ENCODE results near the gene ARGFX. TPM values are rescaled to one million over a fixed set of nuclear protein-coding genes. Genes with fewer than 3 reads are reported as not detected.

The ARGFX gene
- total and polyA plus RNA-seq, 10 of the 15 experiments (the other 5 are each of a cell fraction or from before 2014, with no cell fraction given), result not detected

GRCh38 chr3:121545574-121546455 is 21.9 kb upstream of the ARGFX start, which contains the start of gene POLQ:
Gene POLQ, minus strand, starts transcription at chr3:121545988. Its CDS starts 111 bp downstream, at chr3:121545877.
- H3K4me2 ChIP-seq (ENCODE audit: control insufficient read depth, insufficient read depth), result peak within 1 kb of the TSS; percentile 93
- no peaks in the 10 kb centered on the region for H4K20me1 ChIP-seq (ENCODE audit: control insufficient read depth, insufficient read depth)
- H3K9ac ChIP-seq (ENCODE audit: control insufficient read depth, insufficient read depth, low read length), result peak within 1 kb of the TSS; percentile 86
- WGBS (ENCODE audit: insufficient coverage, insufficient replicate concordance, low lambda C conversion rate, missing lambda C conversion rate), result 1% methylated on average over 42 of the region's 42 CpGs
- peak within 1 kb of the TSS; percentile 93 for H2AFZ ChIP-seq (ENCODE audit: control insufficient read depth, low read depth, low read length)
- intact Hi-C loops (cut with micrococcal nuclease; ENCODE audit: unreplicated experiment), result loop anchor here (1.0 to 10.0 kb wide), 11 partner anchors 109 to 1133 kb away; partner anchors contain the start of genes EAF2, FAM162A, GOLGB1 and IQCB1
- H3K9me3 ChIP-seq (replicated peaks; ENCODE audit: control insufficient read depth, insufficient read depth, low read length), result no peaks in the 10 kb centered on the region; the same call in 2 of the 3 replicates
- H3K27me3 ChIP-seq (replicated peaks in 1 of 2; ENCODE audit: control insufficient read depth in 2 of 2, insufficient read depth in 2 of 2, low read length in 1 of 2), result no peaks in the 10 kb centered on the region
- ChIA-PET RAD21 (ENCODE audit: unreplicated experiment) (interaction anchor here (0.6 to 5.7 kb wide), 22 partner anchors 108 to 1973 kb away, joined by 3 to 66 read pairs (median 4); partner anchors contain the start of genes FAM162A, GOLGB1 and HCLS1), SMC1A (ENCODE audit: uncharacterized antibody, unreplicated experiment) (interaction anchor here (0.6 to 4.8 kb wide), 32 partner anchors 9 to 1536 kb away, joined by 3 to 47 read pairs (median 4); partner anchors contain the start of genes HCLS1, MIX23 and WDR5B), POLR2A (interaction anchor here (0.6 to 2.8 kb wide), 6 partner anchors 115 to 869 kb away, joined by 3 to 7 read pairs (median 3); partner anchors contain the start of gene HCLS1), CTCF (interaction anchor here (0.7 to 3.9 kb wide), 24 partner anchors 77 to 1753 kb away, joined by 3 to 45 read pairs (median 5); partner anchors contain the start of gene HCLS1)
- BruUV-seq (replicated peaks), result TSS peak; percentile 96
- H3K4me3 ChIP-seq, result peak within 1 kb of the TSS; percentile 76
- peaks cover 40% of the 10 kb centered on the region for H3K79me2 ChIP-seq (ENCODE audit: control insufficient read depth, insufficient read depth, low read length)
- in situ Hi-C loops (cut with MboI), result loop anchor here (5.0 to 10.0 kb wide), 6 partner anchors 451 to 1131 kb away; no protein-coding TSS in a partner anchor
- H3K27ac ChIP-seq (ENCODE audit: control insufficient read depth, insufficient read depth), result peak within 1 kb of the TSS; percentile 84
- peaks cover 0 to 4% of the 10 kb centered on the region in 2 experiments; a peak in 1 of 4 replicates for H3K36me3 ChIP-seq (ENCODE audit: control insufficient read depth in 2 of 2, insufficient read depth in 2 of 2, low read length in 1 of 2)
- peaks cover 16% of the 10 kb centered on the region for H3K4me1 ChIP-seq (ENCODE audit: control insufficient read depth, insufficient read depth, low read length)
- ATAC-seq (peak; percentile 82), DNase-seq (ENCODE audit: low read depth, low spot score) (peak; percentile 77), FAIRE-seq (peak; percentile 79)
- TF ChIP-seq CTCF (IDR thresholded peaks at IDR 0.05 in 2 of 3, conservative IDR thresholded peaks at IDR 0.05 in 1 of 3; ENCODE audit: control insufficient read depth in 2 of 3, extremely low read depth in 1 of 3, insufficient read depth in 1 of 3, low read depth in 3 of 3, low read length in 3 of 3) (no peak), SREBF1 (IDR thresholded peaks at IDR 0.05; ENCODE audit: low read length) (no peak), TAF1 (IDR thresholded peaks at IDR 0.05; ENCODE audit: borderline replicate concordance, low read depth, low read length) (peak; percentile 76), BACH1 (IDR thresholded peaks at IDR 0.05; ENCODE audit: borderline replicate concordance) (no peak), ZBED1 (IDR thresholded peaks at IDR 0.05; ENCODE audit: borderline replicate concordance) (no peak), SPI1 (IDR thresholded peaks at IDR 0.05; ENCODE audit: borderline replicate concordance, insufficient read depth, low read depth, low read length) (peak; percentile 16; the same call in 1 of the 2 replicates), MTA2 (IDR thresholded peaks at IDR 0.05; ENCODE audit: low read depth) (peak; percentile 28; the same call in 1 of the 2 replicates), BRCA1 (IDR thresholded peaks at IDR 0.05; ENCODE audit: low read depth, low read length) (no peak), SUZ12 (IDR thresholded peaks at IDR 0.05; ENCODE audit: unreplicated experiment) (no peak), ASH2L (IDR thresholded peaks at IDR 0.05; ENCODE audit: borderline replicate concordance, low read depth) (no peak), ETV6 (conservative IDR thresholded peaks at IDR 0.05 in 1 of 2, IDR thresholded peaks at IDR 0.05 in 1 of 2; ENCODE audit: borderline replicate concordance in 1 of 2, low read depth in 1 of 2) (no peak), NFYA (IDR thresholded peaks at IDR 0.05; ENCODE audit: borderline replicate concordance, low read depth, low read length) (no peak), KDM1A (IDR thresholded peaks at IDR 0.05; ENCODE audit: borderline replicate concordance) (no peak)
- TF ChIP-seq, protein P1, sequence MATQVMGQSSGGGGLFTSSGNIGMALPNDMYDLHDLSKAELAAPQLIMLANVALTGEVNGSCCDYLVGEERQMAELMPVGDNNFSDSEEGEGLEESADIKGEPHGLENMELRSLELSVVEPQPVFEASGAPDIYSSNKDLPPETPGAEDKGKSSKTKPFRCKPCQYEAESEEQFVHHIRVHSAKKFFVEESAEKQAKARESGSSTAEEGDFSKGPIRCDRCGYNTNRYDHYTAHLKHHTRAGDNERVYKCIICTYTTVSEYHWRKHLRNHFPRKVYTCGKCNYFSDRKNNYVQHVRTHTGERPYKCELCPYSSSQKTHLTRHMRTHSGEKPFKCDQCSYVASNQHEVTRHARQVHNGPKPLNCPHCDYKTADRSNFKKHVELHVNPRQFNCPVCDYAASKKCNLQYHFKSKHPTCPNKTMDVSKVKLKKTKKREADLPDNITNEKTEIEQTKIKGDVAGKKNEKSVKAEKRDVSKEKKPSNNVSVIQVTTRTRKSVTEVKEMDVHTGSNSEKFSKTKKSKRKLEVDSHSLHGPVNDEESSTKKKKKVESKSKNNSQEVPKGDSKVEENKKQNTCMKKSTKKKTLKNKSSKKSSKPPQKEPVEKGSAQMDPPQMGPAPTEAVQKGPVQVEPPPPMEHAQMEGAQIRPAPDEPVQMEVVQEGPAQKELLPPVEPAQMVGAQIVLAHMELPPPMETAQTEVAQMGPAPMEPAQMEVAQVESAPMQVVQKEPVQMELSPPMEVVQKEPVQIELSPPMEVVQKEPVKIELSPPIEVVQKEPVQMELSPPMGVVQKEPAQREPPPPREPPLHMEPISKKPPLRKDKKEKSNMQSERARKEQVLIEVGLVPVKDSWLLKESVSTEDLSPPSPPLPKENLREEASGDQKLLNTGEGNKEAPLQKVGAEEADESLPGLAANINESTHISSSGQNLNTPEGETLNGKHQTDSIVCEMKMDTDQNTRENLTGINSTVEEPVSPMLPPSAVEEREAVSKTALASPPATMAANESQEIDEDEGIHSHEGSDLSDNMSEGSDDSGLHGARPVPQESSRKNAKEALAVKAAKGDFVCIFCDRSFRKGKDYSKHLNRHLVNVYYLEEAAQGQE (IDR thresholded peaks at IDR 0.05; ENCODE audit: low read depth, low read length), result no peak; the same call in 1 of the 2 replicates

All from GM12878 (cell line).